Nucleus accumbens (tissue), 56 donors: ENCODE measurements around the gene SINHCAF.
"Not testable (repeated sequence)": the region's sequence is repeated elsewhere in the genome, so short reads cannot be mapped to it uniquely, and the experiment has no call there.

Experiments used
- DNase-seq, 56 donors: peaks; one replicate each; lab custom pipeline; 2025; lab: John Stamatoyannopoulos, UW

Gene SINHCAF

GRCh38 chr12:31274520-31275300 is 51.2 kb downstream of the SINHCAF start:
- no peak for DNase-seq

- DNase-seq, result not testable (repeated sequence)
These were observed 52.2 kb downstream of the SINHCAF start for GRCh38 chr12:31273794-31274193.

GRCh38 chr12:31272607-31273225 is 53.2 kb downstream of the SINHCAF start:
- no peak for DNase-seq

GRCh38 chr12:31267966-31268365 is 58.0 kb downstream of the SINHCAF start:
- no peak for DNase-seq

GRCh38 chr12:31265722-31266121 is 60.2 kb downstream of the SINHCAF start:
- DNase-seq, result no peak

GRCh38 chr12:31263661-31264060 is 62.3 kb downstream of the SINHCAF start:
- DNase-seq, result no peak

- no peak for DNase-seq
These were observed 64.2 kb downstream of the SINHCAF start for GRCh38 chr12:31261744-31262143.

GRCh38 chr12:31260840-31261239 is 65.1 kb downstream of the SINHCAF start:
- no peak for DNase-seq

GRCh38 chr12:31259136-31259886 is 66.6 kb downstream of the SINHCAF start:
- DNase-seq, result no peak

- DNase-seq, result no peak
These were observed 68.2 kb downstream of the SINHCAF start for GRCh38 chr12:31257784-31258183.

GRCh38 chr12:31251707-31252611 is 74.0 kb downstream of the SINHCAF start:
- DNase-seq, result not testable (repeated sequence)

- no peak for DNase-seq
These were observed 75.8 kb downstream of the SINHCAF start for GRCh38 chr12:31250179-31250578.

- DNase-seq, result no peak
These were observed 76.6 kb downstream of the SINHCAF start for GRCh38 chr12:31249356-31249755.

GRCh38 chr12:31248815-31249214 is 77.1 kb downstream of the SINHCAF start:
- no peak for DNase-seq

GRCh38 chr12:31248337-31248736 is 77.6 kb downstream of the SINHCAF start:
- DNase-seq, result no peak

GRCh38 chr12:31246470-31246850 is 79.5 kb downstream of the SINHCAF start:
- DNase-seq, result no peak

GRCh38 chr12:31245822-31246469 is 80.0 kb downstream of the SINHCAF start:
- no peak for DNase-seq

GRCh38 chr12:31242418-31242817 is 83.5 kb downstream of the SINHCAF start:
- not testable (repeated sequence) for DNase-seq

GRCh38 chr12:31238764-31239387 is 87.1 kb downstream of the SINHCAF start:
- peak in 35 of 56 donors; percentile 8 to 86 (median 37) for DNase-seq
